HG02973 (cell line): ENCODE measurements around the gene LMF2.
"Not testable (repeated sequence)": the region's sequence is repeated elsewhere in the genome, so short reads cannot be mapped to it uniquely, and the experiment has no call there.

Experiments
- ATAC-seq: cut with Tn5 transposase; IDR thresholded peaks from one replicate; pipeline ENCODE4 v1.9.1; 2021; ENCODE audit warnings: moderate library complexity; ENCODE audit not compliant: unreplicated experiment

The LMF2 gene

DNA sequence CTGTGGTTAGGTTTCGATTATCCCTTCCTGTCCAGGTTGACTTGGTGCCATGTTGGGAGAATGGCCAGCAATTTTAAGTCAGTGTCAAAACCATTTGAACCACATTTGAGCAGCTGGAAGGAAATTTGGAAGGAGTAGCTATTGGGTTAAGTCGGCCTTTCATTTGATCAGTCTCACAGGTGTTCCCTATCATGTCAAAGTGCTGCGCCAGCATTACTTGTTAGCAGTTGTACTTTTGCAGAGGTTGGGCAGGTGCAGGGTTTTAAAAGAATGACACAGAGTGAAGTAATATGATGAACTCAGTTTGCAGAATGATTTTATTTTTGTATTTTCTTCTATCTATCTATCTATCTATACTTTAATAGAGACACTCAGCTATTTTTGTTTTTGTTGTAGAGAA is 28.7 kb upstream of the LMF2 start:
- no peak for ATAC-seq

- no peak for ATAC-seq
Measured at GRCh38 chr22:50535113-50535512, 27.6 kb upstream of the LMF2 start.

DNA sequence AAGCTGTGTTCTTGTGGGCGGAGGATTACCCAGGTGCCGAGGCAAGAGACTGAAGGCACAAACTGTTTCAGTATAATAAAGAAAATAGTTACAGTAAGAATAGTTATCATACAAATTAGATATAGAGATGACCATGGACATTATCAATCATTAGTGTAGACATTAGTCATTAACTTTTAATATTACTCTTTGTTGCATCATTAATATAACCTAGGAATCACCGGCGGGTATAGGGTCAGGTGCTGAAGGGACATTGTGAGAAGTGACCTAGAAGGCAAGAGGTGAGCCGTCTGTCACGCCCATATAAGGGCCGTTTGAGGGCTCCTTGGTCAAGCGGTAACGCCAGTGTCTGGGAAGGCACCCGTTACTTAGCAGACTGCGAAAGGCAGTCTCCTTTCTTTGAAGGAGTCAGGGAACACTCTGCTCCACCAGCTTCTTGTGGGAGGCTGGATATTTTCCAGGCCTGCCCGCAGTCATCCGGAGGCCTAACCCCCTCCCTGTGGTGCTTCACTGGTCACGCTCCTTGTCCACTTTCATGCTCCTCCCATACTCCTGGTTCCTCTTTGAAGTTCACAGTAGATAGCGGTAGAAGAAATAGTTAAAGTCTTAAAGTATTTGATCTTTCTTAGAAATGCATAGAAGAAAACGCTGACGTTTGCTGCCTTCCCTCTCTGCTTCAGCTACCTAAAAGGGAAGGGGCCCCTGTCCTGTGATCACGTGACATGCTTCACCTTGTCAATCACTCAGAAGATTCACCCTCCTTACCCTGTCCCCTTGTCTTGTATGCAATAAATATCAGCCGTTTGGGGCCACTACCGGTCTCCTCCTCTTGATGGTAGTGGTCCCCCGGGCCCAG is 26.6 kb upstream of the LMF2 start:
- not testable (repeated sequence) for ATAC-seq

GRCh38 chr22:50532824-50533796 is 25.6 kb upstream of the LMF2 start:
- no peak for ATAC-seq

DNA sequence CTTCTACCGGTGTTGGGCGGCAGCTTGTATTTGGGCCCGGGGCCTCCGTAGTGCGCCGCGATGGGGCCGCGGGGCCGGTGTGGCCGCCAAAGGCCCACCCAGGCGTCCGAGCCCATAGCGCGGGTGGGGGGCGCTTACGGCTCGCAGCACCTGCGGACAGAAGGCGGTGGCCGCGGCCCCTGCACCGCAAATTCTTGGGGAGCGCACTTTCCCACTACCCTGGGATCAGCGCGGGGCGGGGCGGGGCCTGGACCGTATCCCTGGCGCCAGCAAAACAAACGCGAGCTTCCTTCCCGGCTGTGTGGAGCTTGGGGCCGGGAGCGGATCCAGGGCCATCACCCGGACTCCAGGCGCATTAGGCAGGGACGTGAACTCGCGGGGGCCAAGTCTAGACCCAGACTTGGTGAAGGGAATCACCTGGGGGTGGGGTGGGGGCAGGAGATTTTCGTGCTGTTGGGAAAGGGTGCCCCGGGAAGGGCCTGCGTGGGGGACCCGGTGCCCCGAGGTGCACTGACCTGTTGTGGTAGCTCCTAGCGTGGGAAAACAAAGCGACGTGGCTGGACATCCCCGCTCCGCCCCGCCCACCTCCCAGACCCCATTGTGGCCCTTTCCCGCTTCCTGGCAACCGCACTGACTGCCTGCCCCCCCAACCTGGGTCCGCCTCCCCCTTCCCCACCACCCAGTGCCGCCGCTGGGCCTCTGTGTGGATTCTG is 24.6 kb upstream of the LMF2 start:
- ATAC-seq, result no peak

GRCh38 chr22:50531546-50531961 is 24.1 kb upstream of the LMF2 start:
- no peak for ATAC-seq

DNA sequence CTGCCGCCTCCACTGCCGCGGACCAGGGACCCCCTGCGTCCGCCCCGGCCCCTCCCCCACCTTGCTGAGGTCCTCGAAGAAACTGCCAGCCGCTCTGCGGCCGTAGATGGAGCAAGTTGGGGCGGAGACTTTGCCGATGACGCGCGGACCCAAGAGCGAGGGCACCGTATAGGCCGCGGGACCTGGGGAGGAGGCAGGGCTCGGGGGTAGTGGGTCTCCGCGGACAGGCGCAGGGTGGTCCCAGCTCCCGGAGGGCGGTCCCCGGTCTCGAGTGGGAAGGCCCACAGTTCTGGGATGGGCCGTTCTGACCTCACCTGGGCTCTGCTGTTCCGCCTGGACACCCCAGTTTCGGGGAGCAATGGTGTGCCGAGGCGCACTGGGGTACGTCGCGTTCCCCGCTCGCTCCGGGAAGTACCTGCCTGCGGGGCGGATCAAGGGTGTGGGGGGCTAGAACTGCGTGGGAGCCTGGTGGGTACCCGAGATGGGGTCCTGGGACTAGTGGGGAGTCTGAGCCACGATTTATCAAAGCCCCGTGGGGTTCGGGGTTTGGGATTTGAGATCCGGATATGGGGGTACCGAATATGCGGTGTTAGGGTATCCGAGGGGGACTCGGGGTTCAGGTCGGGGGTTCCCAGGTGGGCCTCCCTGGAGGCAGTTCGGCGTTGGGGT is 23.5 kb upstream of the LMF2 start:
- ATAC-seq, result peak; percentile 19

GRCh38 chr22:50530580-50530876 is 23.0 kb upstream of the LMF2 start:
- ATAC-seq, result no peak

DNA sequence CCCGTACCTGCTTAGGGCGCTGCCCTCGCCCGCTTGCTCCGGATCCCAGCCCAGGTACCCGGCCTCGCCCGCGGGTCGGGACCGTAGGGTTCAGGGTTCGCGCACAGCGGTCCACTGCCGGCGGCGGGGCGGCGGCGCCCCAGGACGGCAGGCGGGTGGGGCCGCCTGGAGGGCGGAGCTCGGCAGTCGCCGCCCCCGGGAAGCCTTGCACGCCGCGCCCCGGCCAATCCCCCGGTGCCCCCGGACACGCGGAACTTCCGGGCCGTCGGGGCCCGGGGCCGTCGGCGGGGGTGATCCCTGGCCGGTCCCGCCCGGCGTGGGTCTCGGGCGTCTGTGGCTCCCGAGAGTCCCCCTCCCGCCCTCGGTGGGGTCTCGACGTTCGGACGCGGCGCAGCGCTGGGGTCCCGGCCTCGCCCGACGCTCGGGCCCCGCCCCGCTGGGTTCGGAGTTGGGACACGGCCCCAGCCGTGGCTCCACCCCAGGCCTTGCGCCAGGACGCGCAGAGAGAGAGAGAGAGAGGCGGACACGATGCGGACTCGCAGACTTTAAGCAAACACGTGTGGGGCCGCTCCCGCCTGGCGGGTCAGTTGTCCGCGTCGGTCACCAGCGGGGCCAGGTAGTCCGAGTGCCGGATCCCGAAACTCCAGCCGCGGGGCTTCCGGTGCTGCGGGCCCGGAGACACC is 22.5 kb upstream of the LMF2 start, which contains the start of gene TYMP:
TSS of gene TYMP (minus strand) at position 116 of the 683 bp plus-strand sequence. CDS start 303 bp downstream, outside the sequence.
- no peak for ATAC-seq

DNA sequence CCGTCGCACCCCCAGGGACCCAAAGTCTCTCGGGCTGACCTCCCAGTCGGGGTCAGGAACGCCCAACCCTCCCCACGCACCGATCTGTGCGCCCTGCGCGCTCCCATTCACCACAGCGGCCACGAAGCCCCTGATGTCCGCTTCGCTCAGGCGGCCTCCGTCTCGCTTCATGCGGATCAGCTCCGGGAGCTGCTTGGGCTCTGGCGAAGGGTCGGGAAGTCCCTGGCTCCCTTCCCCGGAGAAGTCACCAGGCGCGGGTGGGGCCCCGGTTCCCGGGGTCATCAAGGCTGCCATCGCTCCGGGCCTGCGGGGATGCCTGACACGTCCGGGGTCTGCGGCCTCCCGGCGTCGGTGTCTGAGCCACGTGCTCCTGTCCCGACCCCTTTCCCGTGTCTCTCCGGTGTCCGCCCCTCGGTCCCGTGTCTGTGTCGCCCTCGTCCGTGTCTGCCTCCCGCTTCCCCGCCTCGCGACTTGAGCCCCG is 22.0 kb upstream of the LMF2 start:
- ATAC-seq, result no peak

- no peak for ATAC-seq
Measured at GRCh38 chr22:50528682-50529415, 21.3 kb upstream of the LMF2 start.

DNA sequence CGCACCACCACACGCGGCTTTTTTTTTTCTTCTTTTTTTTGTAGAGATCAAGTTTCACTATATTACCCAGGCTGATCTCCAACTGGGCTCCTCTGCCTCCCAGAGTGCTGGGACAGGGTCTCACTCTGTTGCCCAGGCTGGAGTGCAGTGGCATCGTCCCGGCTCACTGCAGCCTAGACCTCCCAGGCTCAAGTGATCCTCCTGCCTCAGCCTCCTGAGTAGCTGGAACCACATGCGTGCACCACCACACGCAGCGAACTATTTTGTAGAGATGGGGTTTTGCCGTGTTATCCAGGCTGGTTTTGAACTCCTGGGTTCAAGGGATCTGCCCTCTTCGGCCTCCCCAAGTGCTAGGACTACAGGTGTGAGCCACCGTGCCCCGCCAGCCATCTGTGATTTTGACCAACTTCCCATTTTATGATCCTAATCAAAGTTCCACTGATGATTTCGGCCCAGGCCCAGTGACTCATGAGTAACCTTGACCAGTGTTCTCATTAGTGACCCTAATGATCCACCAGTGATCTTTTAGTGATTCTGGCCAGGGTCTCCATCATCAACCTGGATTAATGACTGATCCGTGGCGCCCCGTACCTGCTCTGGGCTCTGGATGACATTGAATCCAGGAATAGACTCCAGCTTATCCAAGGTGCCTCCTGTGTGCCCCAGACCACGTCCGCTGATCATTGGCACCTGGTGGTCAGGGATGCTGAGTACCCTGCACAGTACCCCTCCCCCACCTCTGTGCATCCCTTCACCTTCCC is 20.6 kb upstream of the LMF2 start:
- no peak for ATAC-seq

GRCh38 chr22:50526834-50527801 is 19.6 kb upstream of the LMF2 start:
- ATAC-seq, result no peak

- peak; percentile 19 for ATAC-seq
Measured at GRCh38 chr22:50526108-50526833, 18.8 kb upstream of the LMF2 start.

DNA sequence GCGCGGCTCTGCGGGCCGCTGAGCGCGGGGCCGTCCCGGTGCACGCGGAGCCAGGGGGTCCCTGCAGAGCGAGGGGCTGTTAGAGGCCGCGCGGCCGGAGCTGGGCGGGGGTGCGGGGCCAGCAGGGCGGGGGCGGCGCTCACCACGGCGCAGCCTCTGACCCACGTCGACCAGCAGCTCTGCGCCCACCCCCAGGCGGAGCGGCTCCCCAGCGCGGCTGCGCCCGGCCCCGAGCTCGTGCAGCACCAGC is 18.3 kb upstream of the LMF2 start:
- peak; percentile 21 for ATAC-seq

- ATAC-seq, result peak; percentile 30
Measured at GRCh38 chr22:50525104-50525857, 17.8 kb upstream of the LMF2 start, which contains the start of gene SCO2. TSS of gene SCO2 (minus strand) at chr22:50525598. CDS start at chr22:50524411, 1,187 bp downstream.
